GM13977 (cell line): Measurements from ENCODE around the gene C11orf68.

Source experiments
- DNase-seq: peaks from one replicate; pipeline ENCODE4 v3.0.0; 2012; ENCODE audit warnings: low spot score
- in situ Hi-C: fragments of 300-500 bp; cut with MboI; formaldehyde crosslinking; loops from one replicate; pipeline ENCODE4 v1.12.0; 2022; ENCODE audit warnings: low sequenced_read_pairs, low pct_unique_long_range_greater_than_20kb, mixed read lengths, inconsistent platforms; ENCODE audit not compliant: unreplicated experiment
- TF ChIP-seq, protein P1 (sequence below): IDR thresholded peaks from 2 replicates; pipeline ENCODE4 v1.5.1; 2012; ENCODE audit warnings: mild to moderate bottlenecking, control low read depth; ENCODE audit not compliant: insufficient read depth; ENCODE audit errors: extremely low read depth, missing control alignments

The C11orf68 gene

DNA sequence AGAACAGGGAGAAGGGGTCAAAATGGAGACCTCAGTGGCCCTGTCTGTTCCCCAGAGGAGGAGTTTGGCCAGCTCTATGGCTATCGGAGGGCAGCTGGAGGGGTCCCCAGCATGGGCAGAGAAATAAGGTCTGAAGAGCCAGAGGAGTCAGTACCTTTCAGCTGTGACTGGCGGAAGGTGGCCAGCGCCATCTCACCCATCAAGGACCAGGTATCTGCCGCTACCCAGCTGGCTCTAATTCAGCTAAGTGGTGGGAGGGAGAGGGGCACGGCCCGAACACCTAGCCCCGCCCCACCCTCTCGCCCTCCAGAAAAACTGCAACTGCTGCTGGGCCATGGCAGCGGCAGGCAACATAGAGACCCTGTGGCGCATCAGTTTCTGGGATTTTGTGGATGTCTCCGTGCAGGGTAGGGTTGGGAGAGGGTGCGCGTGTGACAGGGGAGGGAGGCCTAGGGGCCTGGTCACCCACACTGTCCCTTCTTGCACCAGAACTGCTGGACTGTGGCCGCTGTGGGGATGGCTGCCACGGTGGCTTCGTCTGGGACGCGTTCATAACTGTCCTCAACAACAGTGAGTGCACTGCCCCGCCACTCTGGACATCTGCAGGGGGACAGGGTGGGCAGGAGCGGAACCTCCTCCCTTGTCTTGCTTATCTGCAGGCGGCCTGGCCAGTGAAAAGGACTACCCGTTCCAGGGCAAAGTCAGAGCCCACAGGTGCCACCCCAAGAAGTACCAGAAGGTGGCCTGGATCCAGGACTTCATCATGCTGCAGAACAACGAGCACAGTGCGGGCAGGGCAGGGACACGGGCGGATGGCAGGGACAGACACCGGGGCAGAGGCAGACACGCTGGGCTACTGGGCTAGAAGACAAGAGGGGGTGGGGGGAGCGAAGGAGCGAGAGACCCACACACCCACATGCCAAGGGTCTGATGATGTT, 36.5 kb downstream of the C11orf68 start:
- DNase-seq = no peak
- TF ChIP-seq, protein P1, sequence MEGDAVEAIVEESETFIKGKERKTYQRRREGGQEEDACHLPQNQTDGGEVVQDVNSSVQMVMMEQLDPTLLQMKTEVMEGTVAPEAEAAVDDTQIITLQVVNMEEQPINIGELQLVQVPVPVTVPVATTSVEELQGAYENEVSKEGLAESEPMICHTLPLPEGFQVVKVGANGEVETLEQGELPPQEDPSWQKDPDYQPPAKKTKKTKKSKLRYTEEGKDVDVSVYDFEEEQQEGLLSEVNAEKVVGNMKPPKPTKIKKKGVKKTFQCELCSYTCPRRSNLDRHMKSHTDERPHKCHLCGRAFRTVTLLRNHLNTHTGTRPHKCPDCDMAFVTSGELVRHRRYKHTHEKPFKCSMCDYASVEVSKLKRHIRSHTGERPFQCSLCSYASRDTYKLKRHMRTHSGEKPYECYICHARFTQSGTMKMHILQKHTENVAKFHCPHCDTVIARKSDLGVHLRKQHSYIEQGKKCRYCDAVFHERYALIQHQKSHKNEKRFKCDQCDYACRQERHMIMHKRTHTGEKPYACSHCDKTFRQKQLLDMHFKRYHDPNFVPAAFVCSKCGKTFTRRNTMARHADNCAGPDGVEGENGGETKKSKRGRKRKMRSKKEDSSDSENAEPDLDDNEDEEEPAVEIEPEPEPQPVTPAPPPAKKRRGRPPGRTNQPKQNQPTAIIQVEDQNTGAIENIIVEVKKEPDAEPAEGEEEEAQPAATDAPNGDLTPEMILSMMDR = no peak
- in situ Hi-C loops = loop anchor here (5.0 kb wide), 1 partner anchor 105 kb away; no protein-coding TSS in a partner anchor

- in situ Hi-C loops = loop anchor here (5.0 kb wide), 1 partner anchor 106 kb away; no protein-coding TSS in a partner anchor
These were observed 37.9 kb downstream of the C11orf68 start for GRCh38 chr11:65880844-65881421.

GRCh38 chr11:65880027-65880426, 38.8 kb downstream of the C11orf68 start:
- in situ Hi-C loops = loop anchor here (5.0 kb wide), 1 partner anchor 107 kb away; no protein-coding TSS in a partner anchor
- no peak for DNase-seq
- TF ChIP-seq, protein P1 = no peak

More at GRCh38 chr11:65880844-65881421, 37.9 kb downstream of the C11orf68 start:
- TF ChIP-seq, protein P1 = no peak
- no peak for DNase-seq

- TF ChIP-seq, protein P1 = no peak
- in situ Hi-C loops = loop anchor here (5.0 kb wide), 1 partner anchor 108 kb away; no protein-coding TSS in a partner anchor
- DNase-seq = no peak
These were observed 39.2 kb downstream of the C11orf68 start, which contains the start of gene CTSW for GRCh38 chr11:65879617-65880016. TSS of gene CTSW (plus strand) at chr11:65879837. CDS start at chr11:65879855, 18 bp downstream.

DNA sequence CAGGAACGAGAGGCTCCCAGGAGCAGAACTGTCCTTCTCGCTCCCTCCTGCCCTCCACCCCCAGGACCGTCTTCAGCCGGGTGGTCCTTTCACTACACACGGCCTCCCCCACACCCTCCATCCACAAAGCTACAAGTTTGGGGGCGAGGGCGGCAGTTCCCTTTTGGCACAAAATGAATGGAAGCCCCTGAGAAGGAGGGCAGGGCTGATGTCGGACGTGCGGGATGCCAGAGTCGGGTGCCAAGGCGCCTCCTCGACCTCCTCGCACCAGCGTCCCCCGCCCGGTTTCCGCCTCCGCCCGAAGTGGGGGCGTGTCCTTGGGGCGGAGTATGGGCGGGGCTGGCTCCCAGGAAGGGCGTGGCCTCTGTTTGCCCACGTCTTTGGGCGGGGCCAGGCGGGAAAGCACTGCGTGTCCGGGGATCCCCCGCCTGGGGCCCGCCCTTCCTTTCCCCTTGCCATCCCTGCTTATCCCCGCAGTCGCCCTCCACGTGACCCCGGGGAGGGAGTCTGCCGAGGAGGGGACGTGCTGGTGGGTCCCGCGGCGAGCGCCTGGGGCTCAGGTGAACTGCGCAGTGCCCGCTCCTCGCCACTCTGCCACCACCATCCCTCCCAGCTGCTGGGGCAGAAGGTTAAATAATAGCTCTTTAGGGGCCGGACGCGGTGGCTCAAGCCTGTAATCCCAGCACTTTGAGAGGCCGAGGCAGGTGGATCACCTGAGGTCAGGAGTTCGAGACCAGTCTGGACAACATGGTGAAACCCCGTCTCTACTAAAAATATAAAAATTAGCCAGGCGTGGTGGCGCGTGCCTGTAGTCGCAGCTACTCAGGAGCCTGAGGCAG, 45.3 kb downstream of the C11orf68 start:
- TF ChIP-seq, protein P1 = no peak
- peak; percentile 97 for DNase-seq
- in situ Hi-C loops = no loop called here

GRCh38 chr11:65872586-65873317, 46.1 kb downstream of the C11orf68 start, which contains the start of gene EFEMP2:
TSS of gene EFEMP2 (minus strand) at chr11:65872800. CDS start at chr11:65872354, 446 bp downstream.
- no peak for DNase-seq
- TF ChIP-seq, protein P1 = no peak
- in situ Hi-C loops = no loop called here
